IMR-90 (cell line): ENCODE data around the gene SDK1.

Experiments used
- CEBPB ChIP-seq: IDR thresholded peaks from 2 replicates; pipeline ENCODE4 v1.6.1; 2012; ENCODE audit warnings: low read depth, low read length, improper control_type of control experiment
- CHD1 ChIP-seq: IDR thresholded peaks from 2 replicates; pipeline ENCODE4 v1.6.1; 2012; ENCODE audit warnings: low read depth, low read length, improper control_type of control experiment
- CTCF ChIP-seq: conservative IDR thresholded peaks from 2 replicates; pipeline ENCODE4 v1.5.1; 2012; ENCODE audit warnings: mild to moderate bottlenecking, low read depth, low read length, improper control_type of control experiment
- FOS ChIP-seq: fragments of 150-350 bp; IDR thresholded peaks from 2 replicates; pipeline ENCODE4 v1.6.1; 2016; ENCODE audit warnings: low read depth, low read length
- MAFK ChIP-seq: IDR thresholded peaks from 2 replicates; pipeline ENCODE4 v1.6.1; 2012; ENCODE audit warnings: low read depth, low read length, improper control_type of control experiment
- MXI1 ChIP-seq: IDR thresholded peaks from 2 replicates; pipeline ENCODE4 v1.6.1; 2012; ENCODE audit warnings: low read depth, mild to moderate bottlenecking, low read length, moderate library complexity, borderline replicate concordance
- POLR2A ChIP-seq: IDR thresholded peaks from 2 replicates; pipeline ENCODE4 v1.6.1; 2012; ENCODE audit warnings: mild to moderate bottlenecking, low read depth, low read length
- RAD21 ChIP-seq: IDR thresholded peaks from 2 replicates; pipeline ENCODE4 v1.6.1; 2012; ENCODE audit warnings: low read length, improper control_type of control experiment
- RFX5 ChIP-seq: IDR thresholded peaks from 2 replicates; pipeline ENCODE4 v1.8.0; 2012; ENCODE audit warnings: low read depth, mild to moderate bottlenecking, low read length, moderate library complexity
- USF2 ChIP-seq: fragments of 150-350 bp; IDR thresholded peaks from 2 replicates; pipeline ENCODE4 v1.6.1; 2017; ENCODE audit warnings: mild to moderate bottlenecking, antibody characterized with exemption, low read length, low read depth

DNA sequence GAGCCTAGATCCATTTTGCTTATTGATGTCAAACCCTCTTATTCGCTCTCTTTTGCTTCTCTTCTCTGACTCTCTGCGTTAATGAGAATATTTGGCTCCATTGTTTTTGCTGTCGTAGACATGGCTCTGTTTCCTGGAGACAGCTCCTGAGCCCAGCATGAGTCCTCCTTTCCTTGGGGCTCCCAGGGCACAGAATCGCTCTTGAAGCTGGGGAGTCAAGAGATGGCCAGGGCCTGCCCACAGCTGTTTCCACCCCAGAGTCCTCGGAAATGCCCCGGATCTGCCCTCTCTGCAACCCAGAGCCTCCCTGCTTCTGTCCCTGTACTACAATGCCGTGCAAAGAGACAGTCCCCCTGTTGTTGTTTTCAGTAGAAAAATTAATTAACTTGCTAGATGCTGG is 814.4 kb downstream of the SDK1 start:
- TF ChIP-seq CTCF (no peak), USF2 (no peak), POLR2A (no peak), MAFK (no peak), CHD1 (no peak), CEBPB (no peak), FOS (no peak), MXI1 (no peak), RAD21 (no peak), RFX5 (no peak)
